ENCODE results near the gene ABCD1.
"Not testable (repeated sequence)": the region's sequence is repeated elsewhere in the genome, so short reads cannot be mapped to it uniquely, and the experiment has no call there.

Gene ABCD1

DNA sequence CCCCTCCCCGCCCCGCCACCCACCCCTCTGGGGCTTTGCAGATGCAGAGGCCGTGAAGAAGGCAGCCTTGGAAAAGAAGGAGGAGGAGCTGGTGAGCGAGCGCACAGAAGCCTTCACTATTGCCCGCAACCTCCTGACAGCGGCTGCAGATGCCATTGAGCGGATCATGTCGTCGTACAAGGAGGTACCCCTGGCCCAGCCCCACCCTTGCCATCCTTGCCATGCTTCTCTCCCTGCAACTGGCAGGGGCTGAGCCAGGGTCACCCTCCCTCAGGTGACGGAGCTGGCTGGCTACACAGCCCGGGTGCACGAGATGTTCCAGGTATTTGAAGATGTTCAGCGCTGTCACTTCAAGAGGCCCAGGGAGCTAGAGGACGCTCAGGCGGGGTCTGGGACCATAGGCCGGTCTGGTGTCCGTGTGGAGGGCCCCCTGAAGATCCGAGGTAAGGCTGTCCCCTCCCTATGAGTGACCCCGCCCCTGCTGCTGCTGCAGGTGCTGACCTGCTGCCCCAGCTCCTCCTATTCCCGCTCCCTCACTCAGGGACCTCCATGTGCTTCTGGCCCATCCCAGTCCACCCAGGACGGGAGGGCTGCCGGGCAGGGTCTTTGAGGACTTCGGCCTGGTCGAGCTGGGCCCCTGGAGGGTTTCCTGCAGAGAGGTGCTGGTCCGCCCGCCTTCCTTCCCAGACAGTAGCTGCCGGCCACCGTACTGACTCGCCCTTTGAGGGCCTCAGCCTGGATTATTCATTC is 11.6 kb downstream of the ABCD1 start:
- no peak for DNase-seq

DNA sequence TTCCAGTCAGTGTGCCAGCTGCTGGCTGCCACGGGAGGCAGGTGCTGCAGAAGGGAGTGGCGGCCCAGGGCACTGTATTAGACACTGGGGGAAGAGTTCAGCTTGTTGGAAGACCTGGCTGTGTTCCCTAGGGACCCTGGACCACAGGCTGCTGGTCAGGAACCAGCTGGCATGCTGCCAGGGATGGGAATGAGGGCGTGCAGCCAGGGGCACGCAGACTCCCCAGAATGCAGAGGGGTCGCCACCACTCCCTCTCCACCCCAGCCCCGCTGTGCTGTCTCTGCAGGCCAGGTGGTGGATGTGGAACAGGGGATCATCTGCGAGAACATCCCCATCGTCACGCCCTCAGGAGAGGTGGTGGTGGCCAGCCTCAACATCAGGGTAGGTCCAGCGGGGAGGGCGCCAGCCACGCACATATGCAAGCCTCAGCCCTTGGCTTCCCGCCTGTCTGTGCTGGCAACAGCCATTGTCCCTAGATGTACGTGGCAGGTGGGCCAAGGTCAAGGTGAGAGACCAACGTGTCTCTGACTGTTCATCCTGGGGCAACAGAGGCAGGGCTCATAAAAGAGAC is 12.3 kb downstream of the ABCD1 start:
- DNase-seq: no peak

DNA sequence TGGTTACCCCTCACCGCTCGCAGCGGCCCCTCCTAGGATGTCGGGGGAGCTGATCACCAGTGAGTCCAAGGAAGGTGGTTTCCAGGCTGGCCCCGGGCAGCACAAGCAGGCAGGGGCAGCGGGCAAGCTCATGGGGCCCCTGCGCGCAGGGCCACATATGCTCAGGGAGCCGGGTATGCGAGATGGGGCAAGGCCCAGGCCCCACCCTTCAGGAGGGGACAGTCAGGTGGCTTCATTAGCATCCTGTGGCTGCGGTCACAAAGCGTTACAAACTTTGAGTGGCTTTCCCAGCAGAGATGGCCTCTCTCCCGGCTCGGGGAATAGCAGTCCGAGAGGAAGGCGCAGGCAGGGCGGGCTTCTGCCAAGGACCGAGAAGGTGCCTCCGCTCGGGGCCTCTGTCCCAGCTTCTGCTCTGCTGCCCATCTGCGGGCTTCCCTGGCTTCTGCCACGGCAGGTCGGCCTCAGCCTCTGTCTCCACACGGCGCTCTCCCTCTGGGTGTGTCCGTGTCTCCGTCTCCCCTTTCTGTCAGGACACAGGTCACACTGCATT is 13.5 kb downstream of the ABCD1 start:
- no peak for DNase-seq

DNA sequence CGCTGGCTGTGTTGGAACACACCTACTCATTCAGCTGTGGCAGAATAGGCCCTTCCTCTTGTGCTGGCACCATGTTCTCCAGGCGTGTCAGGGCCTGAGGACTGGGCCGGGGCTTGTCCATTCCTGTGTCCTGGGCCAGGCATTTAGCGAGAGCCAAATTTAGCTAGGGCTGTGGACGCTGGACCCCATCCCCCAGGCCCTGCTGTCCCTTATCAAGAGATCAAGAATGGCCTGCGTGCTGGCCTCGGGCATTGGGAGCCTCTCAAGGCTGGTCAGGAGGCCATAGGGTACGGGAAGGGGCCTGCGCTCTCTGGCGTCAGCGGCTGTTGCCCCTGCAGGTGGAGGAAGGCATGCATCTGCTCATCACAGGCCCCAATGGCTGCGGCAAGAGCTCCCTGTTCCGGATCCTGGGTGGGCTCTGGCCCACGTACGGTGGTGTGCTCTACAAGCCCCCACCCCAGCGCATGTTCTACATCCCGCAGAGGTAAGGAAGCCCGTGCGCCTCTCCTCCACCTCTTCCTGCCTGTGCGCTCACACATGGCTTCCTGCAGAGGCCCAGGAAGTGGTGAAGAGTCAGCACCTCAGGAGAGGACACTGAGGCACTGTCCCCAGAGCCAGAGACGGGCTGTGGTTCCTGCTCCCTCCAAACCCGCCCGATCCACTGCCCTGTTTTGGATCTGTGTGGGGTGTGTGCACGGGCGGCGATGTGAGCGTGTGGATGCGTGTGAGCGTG is 15.3 kb downstream of the ABCD1 start:
- no peak for DNase-seq

DNA sequence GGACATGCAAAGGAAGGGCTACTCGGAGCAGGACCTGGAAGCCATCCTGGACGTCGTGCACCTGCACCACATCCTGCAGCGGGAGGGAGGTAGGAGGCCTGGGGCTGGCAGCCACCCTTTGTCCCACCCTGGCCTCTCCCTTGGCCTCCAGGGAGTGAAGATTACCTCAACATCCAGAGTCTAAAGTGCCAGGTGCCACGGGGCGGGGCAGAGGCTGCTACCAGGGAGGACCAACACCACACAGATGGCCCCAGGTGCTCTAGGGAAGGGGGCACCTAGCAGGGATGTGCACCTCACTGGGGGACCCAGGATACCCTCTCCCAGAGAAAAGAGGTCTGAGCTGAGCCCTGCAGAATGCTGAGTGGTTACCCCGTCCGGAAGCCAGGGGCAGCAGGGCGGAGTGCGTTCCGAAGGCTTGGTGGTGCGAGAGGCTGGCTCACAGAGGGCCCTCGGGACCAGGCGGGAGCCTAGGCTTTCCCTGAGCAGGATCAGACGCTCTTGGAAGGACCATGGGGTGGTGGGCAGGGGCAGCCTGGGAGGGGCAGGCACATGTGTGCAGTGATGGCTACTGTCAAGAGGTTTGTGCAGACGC is 16.1 kb downstream of the ABCD1 start:
- no peak for DNase-seq

DNA sequence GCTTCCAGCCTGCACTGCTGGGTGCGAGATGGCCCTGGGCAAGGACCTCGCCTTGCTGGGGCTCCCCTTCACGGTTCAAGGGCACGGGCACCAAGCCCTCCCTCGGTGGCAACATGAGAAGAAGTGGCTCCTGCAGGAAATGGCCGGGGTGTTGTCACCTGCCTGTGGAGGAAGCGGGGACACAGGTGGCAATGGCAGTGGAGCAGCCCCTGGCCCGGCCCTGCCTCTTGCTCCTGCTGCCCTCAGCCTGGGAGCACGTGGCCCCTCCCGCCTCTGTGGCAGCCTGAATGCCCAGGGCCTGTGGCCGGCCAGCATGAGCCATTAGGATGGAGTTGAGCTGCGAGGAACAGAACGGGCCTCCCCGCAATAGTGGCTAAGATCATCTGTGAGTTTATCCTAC is 16.8 kb downstream of the ABCD1 start:
- DNase-seq: no peak

DNA sequence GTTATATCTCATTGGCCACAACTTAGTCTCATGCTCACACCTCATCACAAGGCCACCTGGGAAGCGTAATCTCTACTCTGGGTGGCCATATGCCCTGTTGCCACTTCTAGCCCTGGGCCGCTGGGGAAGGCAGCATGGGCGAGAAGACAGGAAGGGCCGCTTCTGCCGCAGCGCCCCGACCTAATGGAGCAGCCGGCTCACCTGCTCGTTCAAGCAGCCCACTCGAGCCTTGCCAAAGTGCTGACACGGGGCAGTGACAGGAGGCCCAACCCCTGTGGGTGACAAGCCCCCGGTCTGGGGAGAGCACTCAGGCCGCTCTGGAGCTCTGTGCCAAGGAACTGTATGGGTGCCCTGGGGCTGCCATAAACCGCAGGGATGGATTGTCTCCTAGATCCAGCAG is 17.5 kb downstream of the ABCD1 start:
- not testable (repeated sequence) for DNase-seq

DNA sequence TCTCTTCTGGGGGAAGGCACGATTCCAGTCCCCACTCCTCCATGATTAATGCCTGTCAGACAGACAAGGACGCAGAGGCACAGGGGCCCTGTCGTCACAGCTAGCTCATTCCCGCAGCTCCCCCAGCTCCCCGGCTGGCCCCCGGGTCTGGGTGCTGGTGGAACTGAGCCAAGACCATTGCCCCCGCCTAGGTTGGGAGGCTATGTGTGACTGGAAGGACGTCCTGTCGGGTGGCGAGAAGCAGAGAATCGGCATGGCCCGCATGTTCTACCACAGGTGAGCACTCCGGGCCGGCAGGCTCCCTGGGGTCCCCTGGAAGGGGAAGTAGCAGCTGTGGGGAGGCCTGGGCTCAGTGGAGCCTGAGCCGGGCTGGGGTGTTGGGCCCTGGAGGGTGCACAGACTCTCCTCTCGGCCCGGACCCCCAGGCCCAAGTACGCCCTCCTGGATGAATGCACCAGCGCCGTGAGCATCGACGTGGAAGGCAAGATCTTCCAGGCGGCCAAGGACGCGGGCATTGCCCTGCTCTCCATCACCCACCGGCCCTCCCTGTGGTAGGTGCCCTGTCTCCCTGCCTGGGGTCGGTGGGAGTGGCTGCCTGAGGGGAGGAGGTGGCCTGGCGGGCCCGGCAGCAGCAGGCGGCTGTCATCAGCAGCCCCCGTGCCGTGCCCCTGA is 18.3 kb downstream of the ABCD1 start:
- not testable (repeated sequence) for DNase-seq

DNA sequence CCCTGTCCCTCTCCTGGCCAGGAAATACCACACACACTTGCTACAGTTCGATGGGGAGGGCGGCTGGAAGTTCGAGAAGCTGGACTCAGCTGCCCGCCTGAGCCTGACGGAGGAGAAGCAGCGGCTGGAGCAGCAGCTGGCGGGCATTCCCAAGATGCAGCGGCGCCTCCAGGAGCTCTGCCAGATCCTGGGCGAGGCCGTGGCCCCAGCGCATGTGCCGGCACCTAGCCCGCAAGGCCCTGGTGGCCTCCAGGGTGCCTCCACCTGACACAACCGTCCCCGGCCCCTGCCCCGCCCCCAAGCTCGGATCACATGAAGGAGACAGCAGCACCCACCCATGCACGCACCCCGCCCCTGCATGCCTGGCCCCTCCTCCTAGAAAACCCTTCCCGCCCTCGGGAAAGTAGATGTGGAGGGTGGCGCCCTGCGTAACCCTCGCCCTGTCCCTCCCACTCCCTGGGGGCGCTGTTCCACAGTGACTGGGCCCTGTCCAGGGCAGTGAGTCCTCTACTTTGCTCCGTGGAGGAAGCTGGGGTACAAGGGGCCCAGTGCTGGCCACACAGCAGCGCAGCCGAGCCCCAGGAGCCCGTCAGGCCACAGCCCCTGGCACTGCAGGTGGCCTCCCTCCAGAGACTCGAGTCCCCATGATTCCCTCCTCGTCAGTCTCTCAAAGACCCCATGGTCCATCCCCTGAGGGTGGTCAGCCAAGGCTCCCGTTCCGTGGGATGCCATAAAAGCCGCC is 19.0 kb downstream of the ABCD1 start:
- DNase-seq: not testable (repeated sequence)

DNA sequence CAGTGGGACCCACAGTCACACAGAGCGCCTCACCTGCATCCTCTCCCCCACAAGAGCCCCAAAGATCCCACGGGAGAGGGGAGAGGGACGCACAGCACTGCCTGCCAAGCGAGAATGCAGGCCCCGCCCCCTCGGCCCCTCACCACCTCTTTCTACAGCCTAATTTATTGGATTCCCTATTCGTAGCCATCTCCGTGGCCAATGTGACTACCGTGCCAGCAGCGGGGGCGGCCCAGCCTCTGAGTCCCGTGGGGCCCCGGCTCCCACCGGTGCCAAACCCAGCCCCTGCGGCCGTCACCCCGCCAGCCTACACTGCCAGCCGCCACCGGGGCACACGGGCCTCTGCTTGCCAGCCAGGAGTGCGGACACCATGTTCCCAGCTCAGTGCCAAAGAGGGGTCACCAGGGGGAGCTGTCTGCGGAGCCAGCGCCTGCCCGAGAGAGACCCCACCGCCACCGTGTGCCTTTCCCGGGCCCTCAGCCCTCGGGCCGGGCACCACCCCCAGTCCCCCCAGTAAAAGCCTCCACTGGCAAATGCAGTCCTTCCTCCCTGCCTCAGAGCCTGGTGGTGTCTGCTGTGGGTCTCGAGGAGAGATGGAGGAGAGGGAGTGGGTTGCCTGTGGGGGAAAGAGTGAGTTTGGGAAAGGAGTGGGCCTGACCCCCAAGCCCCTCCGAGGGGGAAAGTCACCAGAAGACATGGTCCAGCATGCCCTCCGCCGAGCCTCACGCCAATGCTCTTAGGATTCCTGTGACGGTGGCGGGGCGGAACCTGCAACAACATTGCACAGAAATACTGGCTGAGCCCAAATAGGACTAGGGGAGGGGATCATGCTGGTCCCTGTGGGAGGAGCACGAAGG is 19.8 kb downstream of the ABCD1 start:
- no peak for DNase-seq

DNA sequence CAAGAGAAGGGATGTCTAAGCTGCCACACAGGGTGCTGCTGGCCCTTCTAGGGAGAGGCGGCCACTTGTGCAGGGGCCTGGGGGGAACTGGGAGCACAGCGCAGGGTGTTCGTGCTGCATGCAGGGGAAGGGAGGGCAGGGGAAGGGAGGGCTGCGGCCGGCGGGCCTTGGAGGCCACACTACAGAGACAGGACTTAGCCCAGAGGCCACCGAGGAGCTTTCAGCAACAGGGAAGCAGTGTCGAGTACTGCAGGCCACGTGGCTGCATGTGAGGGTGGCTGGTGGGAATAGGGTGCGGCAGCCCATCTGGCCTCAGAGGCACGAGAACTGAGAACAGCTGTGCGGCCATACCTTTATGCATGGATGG is 20.4 kb downstream of the ABCD1 start:
- not testable (repeated sequence) for DNase-seq

DNA sequence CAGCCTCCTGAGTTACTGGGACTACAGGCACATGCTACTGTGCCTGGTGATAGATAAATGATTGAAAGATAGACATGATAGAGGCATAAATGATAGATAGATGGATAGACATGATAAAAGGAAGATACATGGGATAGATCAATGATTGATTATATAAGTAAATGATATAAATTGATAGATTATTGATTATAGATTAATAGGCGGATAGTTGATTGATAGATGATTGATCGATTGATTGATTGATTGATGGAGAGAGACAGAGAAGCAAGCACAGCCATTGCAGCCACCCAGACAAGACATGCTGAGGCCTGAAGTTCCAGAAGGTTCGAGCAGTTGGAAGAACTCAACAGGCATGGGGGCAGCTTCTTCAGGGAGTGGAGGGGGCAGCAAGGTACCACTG is 21.7 kb downstream of the ABCD1 start:
- DNase-seq: no peak

DNA sequence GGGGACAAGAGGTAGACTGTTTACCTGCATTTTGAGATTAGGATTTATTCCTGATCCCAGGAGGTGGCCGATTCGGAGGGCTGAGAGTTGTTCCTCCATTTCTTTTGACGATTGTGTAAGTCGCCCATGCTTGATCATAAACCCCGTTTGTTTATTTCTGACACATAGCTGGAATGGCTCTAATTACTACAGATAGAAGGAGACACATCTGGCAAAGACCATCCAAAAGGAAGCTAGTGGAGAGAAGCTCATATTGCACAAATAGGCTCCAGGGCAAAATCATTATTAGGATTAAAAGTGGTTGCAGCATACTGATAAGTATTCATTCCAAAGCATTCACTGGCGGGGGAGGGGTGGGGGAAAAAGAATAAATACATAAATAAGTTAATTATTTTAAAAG is 22.3 kb downstream of the ABCD1 start:
- not testable (repeated sequence) for DNase-seq

DNA sequence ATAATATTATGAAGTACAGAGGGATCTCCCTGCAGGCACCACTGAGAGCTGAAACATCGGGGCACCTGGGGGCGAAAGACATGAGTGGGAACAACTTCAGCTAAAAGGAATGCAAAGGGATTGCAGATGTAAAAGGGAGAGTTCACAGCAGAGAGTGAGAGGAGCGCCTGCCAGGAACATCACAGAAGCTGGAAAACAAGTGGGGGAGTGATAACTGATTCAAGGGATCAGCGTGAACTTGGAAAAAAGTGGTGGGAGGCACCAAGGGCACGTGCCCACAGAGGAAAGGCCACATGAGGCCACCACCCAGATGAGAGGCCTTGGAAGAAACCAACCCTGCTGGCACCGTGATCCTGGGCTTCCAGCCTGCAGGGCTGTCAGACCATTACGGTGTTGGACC is 24.4 kb downstream of the ABCD1 start:
- not testable (repeated sequence) for DNase-seq

DNA sequence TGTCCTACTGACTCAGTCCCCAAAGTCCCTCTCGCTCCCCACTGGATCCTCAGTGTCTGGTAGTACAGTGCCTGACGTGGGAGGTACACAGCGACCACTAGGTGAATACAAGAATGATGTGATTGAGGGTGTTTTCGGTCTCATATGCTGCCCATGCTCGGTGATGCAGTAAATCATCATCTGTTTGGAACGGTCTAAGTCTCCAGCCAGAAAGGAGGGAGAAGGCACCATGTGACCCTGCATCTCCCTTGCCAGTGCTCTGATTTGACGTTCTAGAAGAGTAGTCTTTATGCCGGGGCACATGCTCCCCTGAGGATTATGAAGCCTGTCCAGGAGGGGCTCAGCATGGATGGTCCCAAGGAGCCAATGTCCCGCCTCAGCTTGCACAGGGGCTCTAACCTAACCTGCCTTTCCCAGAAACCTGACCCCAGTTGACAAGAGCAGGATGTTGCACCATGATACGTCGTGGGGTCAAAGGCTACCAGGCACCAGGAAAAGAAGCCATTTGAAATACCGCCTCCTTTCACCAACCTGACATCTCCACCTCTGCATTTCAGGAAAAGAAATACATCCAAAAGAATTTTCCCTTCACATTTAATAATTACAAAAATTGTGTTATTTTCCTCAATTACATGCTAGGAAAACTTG is 25.6 kb downstream of the ABCD1 start:
- DNase-seq: no peak

DNA sequence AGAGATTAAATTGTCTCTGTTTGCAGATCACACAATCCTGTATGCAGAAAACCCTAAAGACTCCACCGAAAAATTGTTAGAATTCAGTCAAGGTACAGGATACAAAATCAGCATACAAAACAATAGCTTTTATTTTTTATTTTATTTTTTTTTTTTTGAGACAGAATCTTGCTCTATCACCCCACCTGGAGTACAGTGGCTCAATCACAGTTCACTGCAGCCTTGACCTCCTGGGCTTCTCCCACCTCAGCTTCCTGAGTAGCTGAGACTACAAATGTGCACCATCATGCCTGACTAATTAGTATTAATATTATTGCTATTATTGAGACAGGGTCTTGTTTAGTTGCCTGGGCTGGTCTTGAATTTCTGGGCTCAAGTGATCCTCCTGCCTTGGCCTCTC is 30.5 kb downstream of the ABCD1 start:
- no peak for DNase-seq

DNA sequence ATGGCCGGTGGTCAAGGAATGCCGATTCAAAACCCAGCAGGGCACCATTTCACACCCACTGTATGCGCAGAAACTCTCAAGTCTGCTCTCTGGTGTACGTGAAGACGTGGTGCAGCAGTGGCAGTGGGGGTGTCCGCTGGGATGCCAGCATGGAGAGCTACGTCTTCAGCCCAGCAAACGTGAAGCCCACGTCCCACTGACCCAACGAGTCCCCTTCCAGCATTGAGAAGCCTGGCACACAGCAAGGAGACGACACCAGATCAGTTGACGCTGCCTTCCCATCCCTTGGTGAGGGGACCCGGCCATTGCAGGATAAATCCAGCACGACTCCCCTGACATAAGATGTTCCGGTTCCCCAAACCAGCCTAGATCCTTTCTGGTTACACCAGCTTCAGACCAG is 37.2 kb downstream of the ABCD1 start:
- DNase-seq: no peak

DNA sequence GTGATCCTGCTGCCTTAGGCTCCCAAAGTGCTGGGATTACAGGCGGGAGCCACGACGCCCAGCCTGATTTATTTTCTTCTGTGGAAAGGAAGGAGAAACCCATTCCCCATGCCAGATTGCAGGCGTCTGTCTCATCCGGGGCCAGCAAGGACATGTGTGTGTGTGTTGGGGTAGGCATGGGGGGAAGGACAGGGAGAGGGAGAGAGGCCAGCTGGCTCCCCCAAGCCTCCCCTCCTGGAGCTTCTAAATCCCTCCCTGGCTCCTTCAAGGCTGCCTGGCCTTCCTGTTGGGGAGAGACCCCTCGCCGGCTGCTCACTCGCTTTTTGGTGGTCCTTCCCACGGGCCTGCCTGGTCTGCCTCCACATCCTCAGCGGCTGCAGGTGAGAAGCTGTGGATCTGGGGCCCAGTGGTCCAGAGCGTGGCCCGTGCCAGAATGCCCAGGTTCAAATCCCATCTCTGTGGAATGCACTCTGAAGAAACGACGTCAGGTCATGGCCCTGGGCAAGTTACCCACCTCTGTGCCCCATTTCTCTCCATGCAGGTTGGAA is 38.0 kb downstream of the ABCD1 start:
- DNase-seq: no peak

DNA sequence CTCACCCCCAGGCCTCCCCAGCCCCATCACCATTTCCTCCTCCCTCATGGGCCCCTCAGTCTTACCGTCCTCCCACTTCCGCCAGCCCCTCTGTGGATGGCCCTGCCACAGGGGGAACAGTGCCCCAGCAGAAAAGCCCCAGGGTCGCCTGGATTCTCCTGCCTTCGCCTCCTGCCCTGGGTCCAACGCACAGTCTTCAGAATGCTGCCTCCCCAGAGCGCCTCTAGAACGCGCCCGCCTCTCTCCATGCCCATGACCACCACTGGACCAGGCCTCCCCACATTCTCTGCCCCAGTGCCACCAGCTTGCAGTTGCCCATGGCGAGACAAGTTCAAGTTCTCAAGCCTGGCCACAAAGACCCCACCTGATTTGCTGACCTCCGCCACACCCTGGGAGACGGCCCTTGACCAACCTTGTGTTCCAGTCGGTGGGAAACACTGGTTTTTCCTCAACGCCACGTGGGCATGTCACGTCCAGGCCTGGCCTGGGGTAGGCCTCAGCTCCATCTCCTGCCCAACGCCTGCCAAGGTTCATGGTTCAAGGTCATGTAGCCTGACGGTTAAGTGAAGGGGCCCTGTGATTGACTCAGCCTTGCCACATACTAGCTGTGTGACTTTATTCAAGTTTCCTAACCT is 38.8 kb downstream of the ABCD1 start:
- DNase-seq: no peak
